NOMO-1 (cell line): ENCODE data around the gene STX1A.
"Not testable (repeated sequence)": the region's sequence is repeated elsewhere in the genome, so short reads cannot be mapped to it uniquely, and the experiment has no call there.

Experiments used
- DNase-seq, 2 experiments: peaks; one replicate each; lab custom pipeline; 2025; ENCODE audit not compliant: unreplicated experiment in 2 of 2; lab: John Stamatoyannopoulos, UW

Gene STX1A

DNA sequence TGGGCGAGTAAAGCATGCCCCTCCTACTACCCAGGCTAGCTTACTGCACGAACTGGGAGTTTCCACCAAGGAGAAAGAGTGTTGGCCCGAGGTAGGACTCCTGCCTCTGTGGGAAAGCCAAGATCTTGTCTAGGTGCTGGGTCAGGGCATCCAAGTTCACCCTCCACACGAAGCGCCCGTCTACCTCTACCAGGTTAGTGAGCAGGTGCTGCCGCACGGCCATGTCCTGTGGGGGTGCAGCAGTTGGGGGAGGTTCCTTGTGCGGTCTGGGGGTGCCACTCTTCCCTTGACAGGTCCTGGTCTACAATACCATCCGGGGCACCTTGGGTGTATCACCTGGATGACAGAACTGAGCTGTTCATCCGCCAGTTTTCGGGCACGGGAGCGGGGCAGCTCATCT lies 17.4 kb upstream of the STX1A start:
- no peak for DNase-seq

- no peak for DNase-seq
Observed at GRCh38 chr7:73735528-73735905, 16.0 kb upstream of the STX1A start.

- DNase-seq: peak; percentile 99 to 100
Observed at GRCh38 chr7:73734619-73735527, 15.4 kb upstream of the STX1A start.

- no peak for DNase-seq
Observed at GRCh38 chr7:73732397-73732796, 12.9 kb upstream of the STX1A start.

DNA sequence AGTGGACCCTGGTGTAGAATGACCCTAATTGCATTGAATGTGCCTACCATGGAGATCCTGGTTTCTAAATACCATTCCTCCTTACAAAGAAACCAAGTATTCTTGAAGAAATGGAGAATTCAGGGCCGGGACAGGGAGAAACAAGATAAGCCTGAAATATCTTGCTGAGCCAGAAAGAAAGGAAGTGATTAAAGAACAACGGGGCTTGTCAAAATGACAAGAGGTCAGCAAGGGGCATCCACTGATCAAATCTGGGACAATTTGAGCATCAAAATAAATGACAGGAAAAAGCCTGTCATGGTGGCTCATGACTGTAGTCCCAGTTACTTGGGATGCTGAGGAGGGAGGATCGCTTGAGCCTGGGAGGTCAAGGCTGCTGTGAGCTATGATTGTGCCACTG lies 11.0 kb upstream of the STX1A start:
- DNase-seq: no peak

DNA sequence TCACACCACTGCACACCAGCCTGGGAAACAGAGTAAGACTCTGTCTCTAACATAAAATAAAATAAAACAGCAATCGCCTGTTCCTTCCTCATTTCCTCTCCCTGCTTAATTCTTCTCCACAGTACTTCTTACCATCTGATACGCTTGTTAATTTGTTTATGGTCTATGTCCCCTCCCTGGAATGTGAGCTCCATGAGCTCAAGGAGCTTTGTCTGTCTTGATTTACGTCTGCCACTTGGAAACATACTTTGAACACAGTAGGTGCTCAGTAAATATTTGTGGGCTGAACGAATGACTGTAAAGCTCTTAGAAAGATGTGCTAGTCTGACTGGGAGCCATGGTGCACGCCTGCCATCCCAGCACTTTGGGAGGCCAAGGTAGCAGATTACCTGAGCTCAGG lies 9.1 kb upstream of the STX1A start:
- DNase-seq: no peak

GRCh38 chr7:73727952-73728351 lies 8.5 kb upstream of the STX1A start:
- peak in 1 of 2 experiments; percentile 34 for DNase-seq

- DNase-seq: no peak
Observed at GRCh38 chr7:73726083-73726466, 6.6 kb upstream of the STX1A start.

GRCh38 chr7:73723813-73724212 lies 4.3 kb upstream of the STX1A start:
- DNase-seq: no peak

DNA sequence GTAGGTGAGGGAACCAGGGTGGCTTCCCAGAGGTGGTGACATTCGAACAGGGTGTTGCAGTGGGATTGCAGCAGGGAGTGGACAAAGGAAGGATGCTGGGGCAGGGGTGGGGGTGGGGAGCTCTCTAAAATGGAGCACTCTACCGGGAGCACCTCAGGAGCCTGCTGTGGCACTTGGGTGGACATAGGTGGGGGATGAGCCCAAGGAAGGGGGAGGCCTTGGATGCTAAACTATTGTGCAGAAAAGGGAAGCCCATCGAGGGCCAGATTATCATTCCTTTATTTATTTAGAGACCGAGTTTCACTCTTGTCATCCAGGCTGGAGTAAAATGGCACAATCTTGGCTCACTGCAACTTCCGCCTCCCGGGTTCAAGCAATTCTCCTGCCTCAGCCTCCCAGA lies 3.3 kb upstream of the STX1A start:
- DNase-seq: no peak

DNA sequence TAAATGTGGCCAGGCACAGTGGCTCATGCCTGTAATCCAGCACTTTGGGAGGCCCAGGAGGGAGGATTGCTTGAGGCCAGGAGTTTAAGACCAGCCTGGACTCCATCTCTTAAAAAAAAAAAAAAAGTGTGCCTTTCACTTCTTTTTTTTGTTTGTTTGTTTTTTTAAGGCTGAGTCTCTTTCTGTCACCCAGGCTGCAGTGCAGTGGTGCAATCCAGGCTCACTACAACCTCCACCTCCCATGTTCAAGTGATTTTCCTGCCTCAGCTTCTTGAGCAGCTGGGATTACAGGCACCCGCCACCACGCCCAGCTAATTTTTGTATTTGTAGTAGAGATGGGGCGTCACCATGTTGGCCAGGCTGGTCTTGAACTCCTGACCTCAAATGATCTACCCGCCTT lies 2.7 kb upstream of the STX1A start:
- DNase-seq: peak in 1 of 2 experiments; percentile 46

- DNase-seq: no peak
Observed at GRCh38 chr7:73721377-73721817, 1.9 kb upstream of the STX1A start.

GRCh38 chr7:73720443-73720842 lies 974 bp upstream of the STX1A start:
- DNase-seq: not testable (repeated sequence)

DNA sequence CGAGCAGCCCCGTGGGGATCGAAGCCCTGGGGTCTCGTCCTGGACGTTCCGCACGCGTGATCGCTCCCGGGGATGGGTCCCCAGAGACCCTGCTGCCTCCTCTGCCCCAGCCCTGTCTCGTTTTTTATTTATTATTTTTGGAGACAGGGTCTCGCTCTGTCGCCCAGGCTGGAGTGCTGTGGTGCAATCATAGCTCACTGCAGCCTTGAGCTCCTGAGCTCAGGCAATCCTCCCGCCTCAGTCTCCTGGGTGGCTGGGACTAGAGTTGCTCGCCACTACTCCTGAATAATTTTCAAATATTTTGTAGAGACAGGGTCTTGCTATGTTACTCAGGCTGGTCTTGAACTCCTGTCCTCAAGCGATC lies 319 bp upstream of the STX1A start:
- DNase-seq: no peak

DNA sequence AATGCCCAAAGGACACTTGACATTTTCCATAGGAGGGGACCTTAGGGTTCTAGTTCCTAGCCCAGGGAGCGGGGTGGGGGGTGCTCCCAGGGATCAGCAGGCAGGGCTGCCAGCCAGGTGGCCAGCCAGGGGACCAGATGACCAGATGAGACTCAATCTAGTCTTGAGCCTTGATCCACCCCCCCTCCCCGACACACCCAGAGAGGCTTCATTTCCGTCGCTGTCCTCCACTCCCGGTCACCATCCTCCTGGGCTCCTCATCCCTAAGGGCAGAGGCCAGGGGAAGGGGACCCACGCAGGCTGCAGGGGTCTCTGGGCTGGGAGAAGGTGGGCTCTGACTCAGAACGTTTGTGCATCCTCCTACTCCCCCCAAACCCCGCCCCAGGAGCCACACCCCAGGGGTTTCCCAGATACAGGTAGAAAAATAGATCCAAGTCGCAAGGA lies 1.0 kb downstream of the STX1A start:
- no peak for DNase-seq

- DNase-seq: peak; percentile 99 to 100
Observed at GRCh38 chr7:73717991-73718405, 1.5 kb downstream of the STX1A start.

DNA sequence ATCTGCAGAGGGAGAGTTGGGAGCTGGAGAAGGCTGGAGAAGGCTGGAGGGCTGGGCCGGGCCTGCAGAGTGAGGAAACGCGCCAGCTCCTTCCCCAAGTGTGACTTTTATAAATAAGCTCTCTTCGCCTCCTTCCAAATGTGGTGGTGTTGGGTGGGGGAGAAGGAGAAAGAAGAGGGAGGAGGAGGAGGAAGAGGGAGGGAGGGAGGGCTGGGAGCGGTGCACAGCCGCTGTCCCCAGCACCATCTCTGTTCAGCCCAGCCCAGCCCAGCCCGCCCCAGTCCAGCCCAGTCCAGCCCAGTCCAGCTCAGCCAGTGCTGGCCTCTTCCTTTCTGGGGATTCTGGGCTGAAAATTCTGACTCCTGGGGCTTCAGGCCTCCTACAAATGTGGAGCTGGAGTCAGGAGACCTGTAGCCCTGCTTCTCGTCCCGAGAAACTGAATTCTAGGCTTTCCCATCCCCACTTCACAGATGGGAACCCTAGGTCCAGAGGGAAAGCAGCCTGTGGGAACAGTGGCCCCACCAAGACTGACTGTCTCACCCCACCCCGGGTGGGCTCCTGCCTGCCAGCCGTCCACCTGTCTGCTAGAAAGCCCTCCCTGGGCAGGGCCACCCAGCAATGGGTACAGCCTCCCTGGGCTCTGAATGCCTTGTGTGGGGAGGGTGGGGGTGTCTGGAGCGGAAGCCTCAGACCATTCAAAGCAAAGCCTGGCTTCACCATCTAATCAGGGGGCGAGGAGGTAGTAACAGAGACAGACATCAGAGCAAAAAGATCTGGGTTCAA lies 2.3 kb downstream of the STX1A start:
- no peak for DNase-seq

- DNase-seq: no peak
Observed at GRCh38 chr7:73716318-73716890, 3.1 kb downstream of the STX1A start.

DNA sequence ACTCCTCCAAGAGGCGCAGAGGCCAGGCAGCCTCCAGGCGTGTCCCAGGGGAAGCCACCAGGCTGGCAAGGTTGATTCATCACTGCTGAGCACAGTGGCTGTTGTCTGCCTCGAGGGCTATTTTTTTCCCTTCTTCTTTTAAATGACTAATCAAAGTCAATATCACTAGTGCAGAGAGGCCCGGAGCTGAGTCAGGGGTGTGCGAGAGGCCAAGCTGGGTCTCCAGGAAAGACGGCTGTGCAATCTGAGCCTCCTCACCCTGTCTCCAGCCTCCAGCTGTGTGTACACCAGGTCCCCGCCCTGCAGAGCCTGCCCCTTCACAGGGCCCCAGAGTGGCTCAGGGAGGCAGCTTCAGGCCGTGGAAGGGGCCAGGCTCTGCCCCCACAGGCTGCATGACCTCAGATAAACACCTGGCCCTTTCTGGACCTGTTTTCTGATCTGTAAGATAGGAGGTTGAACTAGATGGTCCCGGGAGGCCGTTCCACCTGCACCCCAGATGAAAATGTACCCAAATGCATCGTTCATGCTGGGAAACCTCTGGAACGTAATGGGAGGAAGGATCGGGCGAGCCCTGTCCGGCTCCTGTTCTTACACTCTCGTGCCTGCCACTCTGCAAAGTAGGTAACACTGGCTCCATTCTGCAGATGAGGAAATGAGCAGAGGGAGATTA lies 3.7 kb downstream of the STX1A start:
- DNase-seq: peak; percentile 99

- not testable (repeated sequence) for DNase-seq
Observed at GRCh38 chr7:73713319-73713718, 6.2 kb downstream of the STX1A start.

DNA sequence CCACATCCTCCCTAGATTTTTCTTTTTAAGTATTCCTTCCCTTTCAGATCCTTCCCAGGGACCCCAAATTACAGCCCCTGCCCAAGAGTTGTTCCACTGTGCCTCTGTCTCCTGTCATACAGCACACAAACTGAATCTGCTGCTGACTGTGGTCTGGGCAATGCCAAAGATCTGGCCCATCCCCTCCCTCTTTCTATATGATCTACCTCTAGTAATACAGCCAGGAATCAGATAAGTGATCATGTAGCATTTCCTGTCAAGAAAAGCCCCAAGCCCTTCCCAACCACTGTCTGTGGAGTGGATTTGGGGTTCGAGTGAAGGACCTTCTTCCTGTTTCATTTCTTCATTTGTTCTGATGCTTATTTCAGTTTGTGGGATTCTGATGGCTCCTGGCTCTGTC lies 6.7 kb downstream of the STX1A start:
- no peak for DNase-seq
